ENCODE data around the gene BIRC7. TPM values are rescaled to one million over a fixed set of nuclear protein-coding genes. Genes with fewer than 3 reads are reported as not detected.

The BIRC7 gene
- total and polyA plus RNA-seq, 8 donors, result 0.09 TPM; not detected in 7

DNA sequence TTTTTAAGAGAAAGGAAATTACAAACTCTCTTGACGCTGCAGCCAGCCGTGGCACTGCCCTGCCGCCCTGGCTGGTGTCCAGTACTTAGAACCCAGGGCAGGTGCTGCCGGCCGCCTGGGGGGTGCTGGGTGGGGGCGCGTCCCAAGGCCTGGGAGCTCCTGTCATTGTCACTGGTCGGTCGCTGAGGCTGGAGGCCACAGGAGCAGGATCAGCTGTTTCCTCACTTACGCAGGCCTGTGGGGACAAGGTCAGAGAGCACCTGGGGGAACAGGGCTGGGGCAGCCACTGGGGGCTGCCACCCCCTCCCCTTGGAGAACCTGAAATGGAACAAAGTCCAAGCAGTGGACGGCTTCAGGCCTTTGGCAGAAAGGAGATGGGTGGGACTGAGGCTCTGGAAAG, 5.6 kb downstream of the BIRC7 start:
- no peak for FAIRE-seq

GRCh38 chr20:63242736-63243135, 7.0 kb downstream of the BIRC7 start:
- no peaks in the 10 kb centered on the region for H3K4me1 ChIP-seq
- ATAC-seq (no peak), DNase-seq (no peak), FAIRE-seq (no peak)
- no peaks in the 10 kb centered on the region for H3K9me3 ChIP-seq
- intact Hi-C loops (cut with DNase I), result no loop called here
- H3K36me3 ChIP-seq, result no peaks in the 10 kb centered on the region
- 78 to 87% methylated on average over 21 of the region's 21 CpGs for WGBS, 2 donors
- TF ChIP-seq CTCF (IDR thresholded peaks at IDR 0.05), result no peak
- H3K4me3 ChIP-seq, result no peak overlapping the region
- H3K27ac ChIP-seq, result no peak overlapping the region
- no peaks in the 10 kb centered on the region for H3K27me3 ChIP-seq

More for the DNA sequence above, 5.6 kb downstream of the BIRC7 start:
- Histone ChIP-seq H3K27me3 (no peaks in the 10 kb centered on the region), H3K4me1 (no peaks in the 10 kb centered on the region), H3K27ac (no peak overlapping the region), H3K4me3 (no peak overlapping the region), H3K9me3 (no peaks in the 10 kb centered on the region), H3K36me3 (no peaks in the 10 kb centered on the region)
- DNase-seq (no peak), ATAC-seq (no peak)
- 15% methylated on average over 11 of the region's 11 CpGs for WGBS, 2 donors
- TF ChIP-seq CTCF (IDR thresholded peaks at IDR 0.05), result no peak
- intact Hi-C loops (cut with DNase I), result no loop called here

DNA sequence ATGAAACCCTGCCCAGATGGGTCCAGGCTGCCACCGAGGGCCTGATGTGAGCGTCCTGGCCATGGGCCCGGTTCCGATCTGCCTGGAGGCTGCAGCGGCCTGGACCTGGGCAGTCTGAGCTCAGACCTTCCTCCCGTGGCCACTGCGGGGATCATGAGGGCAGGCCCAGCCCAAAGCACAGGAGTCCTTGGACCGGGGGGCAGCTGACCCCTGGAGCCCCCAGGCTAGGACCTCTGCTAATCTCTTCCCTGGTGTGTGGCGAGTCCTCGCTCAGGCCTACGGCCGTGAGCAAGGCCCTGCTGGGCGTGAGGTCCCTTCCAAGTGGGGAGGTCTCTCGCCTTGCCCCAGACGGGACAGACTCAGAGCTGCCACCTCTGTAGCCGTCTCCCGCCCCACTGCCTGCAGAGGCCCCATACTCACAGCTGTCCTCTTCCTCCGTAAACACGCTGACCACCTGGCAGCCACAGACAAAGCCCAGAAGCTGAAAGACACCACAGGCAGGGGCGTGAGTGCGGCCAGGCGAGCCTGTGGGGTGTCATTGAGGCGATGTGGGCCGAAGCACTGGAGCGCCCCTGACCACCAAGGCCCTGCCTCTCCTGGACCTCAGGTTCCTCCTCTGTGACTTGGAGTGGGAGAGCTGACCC, 8.0 kb downstream of the BIRC7 start:
- Histone ChIP-seq H3K27me3 (peaks cover 0 to 4% (median 0%) of the 10 kb centered on the region in 4 donors), H3K36me3 (no peaks in the 10 kb centered on the region), H3K27ac (no peak overlapping the region), H3K4me3 (no peak overlapping the region), H3K9me3 (no peaks in the 10 kb centered on the region), H3K4me1 (no peaks in the 10 kb centered on the region)
- DNase-seq (no peak), FAIRE-seq (no peak), ATAC-seq (no peak)
- intact Hi-C loops (cut with DNase I), result no loop called here
- no peak for TF ChIP-seq CTCF (IDR thresholded peaks at IDR 0.05)
- WGBS, 2 donors, result 70 to 80% methylated on average over 21 to 25 of the region's 25 CpGs

GRCh38 chr20:63244468-63244867, 8.8 kb downstream of the BIRC7 start:
- H3K36me3 ChIP-seq, result no peaks in the 10 kb centered on the region
- no peaks in the 10 kb centered on the region for H3K4me1 ChIP-seq
- FAIRE-seq, result no peak
- intact Hi-C loops (cut with DNase I), result no loop called here
- no peak for TF ChIP-seq CTCF (IDR thresholded peaks at IDR 0.05)
- ATAC-seq, result no peak
- H3K27ac ChIP-seq, result no peak overlapping the region
- H3K4me3 ChIP-seq, result no peak overlapping the region
- peaks cover 0 to 4% (median 0%) of the 10 kb centered on the region in 4 donors for H3K27me3 ChIP-seq
- H3K9me3 ChIP-seq, result no peaks in the 10 kb centered on the region
- 78 to 80% methylated on average over 10 of the region's 10 CpGs for WGBS, 2 donors
- DNase-seq, result no peak

DNA sequence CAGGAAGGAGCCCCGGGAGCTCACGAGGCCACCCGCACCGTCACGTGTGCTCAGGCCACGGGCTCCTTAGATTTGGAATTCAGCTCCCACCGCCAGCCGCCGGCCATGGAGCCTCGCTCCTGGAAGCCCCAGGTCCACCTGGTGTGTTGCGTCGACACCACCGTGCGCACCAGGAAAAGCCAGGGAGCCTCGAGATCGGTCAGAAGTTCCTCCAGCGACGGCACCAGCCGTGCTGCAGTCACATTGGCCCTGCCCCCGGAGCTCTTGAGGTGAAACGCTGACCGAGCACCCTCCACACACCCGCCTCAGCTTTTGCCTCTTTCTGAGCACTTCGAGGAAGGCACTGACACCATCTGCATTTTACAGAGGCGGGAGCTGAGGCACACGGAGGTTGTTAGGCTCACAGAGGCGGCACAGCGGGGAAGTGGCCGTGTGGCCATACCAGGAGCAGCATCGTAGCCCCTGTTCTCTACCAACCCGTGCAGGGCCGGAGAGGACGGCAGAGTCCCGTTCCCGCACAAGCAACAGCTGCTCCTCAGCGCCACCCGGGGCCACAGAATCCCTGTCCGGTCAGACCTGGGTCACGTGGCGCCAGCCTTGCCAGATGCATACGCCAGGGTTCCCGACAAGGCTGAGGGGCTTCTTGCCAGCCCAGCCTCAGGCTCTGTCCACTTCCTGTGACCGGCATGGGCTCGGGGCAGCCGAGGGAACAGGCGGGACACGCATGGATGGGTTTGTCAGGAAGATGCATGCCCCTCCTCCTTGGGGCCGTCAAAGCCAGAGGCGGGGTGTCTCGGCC, 11.0 kb downstream of the BIRC7 start:
- FAIRE-seq (no peak), ATAC-seq (peak; percentile 65 to 84 (median 75)), DNase-seq (peak in 5 of 6 donors; percentile 11 to 81 (median 63))
- WGBS, 2 donors, result 29 to 30% methylated on average over 45 to 50 of the region's 50 CpGs
- Histone ChIP-seq H3K4me3 (peak overlapping the region in 1 of 4 donors; percentile 10), H3K36me3 (no peaks in the 10 kb centered on the region), H3K9me3 (no peaks in the 10 kb centered on the region), H3K27me3 (peaks cover 0 to 6% (median 0%) of the 10 kb centered on the region in 4 donors), H3K27ac (no peak overlapping the region), H3K4me1 (no peaks in the 10 kb centered on the region)
- intact Hi-C loops (cut with DNase I), result no loop called here
- TF ChIP-seq CTCF (IDR thresholded peaks at IDR 0.05), result no peak

All from pancreas (tissue), 10 donors.